Measurements from ENCODE around the gene DYNC1I2.
"Not testable (repeated sequence)": the region's sequence is repeated elsewhere in the genome, so short reads cannot be mapped to it uniquely, and the experiment has no call there.

DYNC1I2 gene

GRCh38 chr2:171771463-171771862 lies 84.2 kb downstream of the DYNC1I2 start:
- H3K4me3 ChIP-seq (ENCODE audit: low read depth, low read length), result no peak overlapping the region
- DNase-seq (ENCODE audit: low read depth, low spot score), result no peak
- TF ChIP-seq, protein P1, sequence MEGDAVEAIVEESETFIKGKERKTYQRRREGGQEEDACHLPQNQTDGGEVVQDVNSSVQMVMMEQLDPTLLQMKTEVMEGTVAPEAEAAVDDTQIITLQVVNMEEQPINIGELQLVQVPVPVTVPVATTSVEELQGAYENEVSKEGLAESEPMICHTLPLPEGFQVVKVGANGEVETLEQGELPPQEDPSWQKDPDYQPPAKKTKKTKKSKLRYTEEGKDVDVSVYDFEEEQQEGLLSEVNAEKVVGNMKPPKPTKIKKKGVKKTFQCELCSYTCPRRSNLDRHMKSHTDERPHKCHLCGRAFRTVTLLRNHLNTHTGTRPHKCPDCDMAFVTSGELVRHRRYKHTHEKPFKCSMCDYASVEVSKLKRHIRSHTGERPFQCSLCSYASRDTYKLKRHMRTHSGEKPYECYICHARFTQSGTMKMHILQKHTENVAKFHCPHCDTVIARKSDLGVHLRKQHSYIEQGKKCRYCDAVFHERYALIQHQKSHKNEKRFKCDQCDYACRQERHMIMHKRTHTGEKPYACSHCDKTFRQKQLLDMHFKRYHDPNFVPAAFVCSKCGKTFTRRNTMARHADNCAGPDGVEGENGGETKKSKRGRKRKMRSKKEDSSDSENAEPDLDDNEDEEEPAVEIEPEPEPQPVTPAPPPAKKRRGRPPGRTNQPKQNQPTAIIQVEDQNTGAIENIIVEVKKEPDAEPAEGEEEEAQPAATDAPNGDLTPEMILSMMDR (IDR thresholded peaks at IDR 0.05; ENCODE audit: low read depth, low read length), result no peak
- in situ Hi-C loops (cut with HindIII; ENCODE audit: low sequenced_read_pairs), result no loop called here

DNA sequence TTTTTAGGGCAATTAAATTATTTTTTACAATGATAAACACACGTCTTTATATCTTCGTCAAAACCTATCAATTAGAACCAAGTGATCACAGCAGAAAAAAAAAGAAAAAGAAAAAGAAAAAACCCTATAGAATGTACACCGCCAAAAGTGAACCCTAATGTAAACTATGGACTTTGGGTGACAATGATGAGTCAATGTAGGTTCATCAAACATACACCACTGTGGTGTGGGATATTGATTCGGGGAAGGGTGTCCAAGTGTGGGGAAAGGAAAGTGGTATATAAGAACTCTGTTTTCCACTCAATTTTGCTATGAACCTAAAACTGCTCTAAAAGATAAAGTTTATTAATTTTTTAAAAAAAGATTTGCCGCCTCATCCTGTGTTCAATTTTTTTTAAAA lies 85.1 kb downstream of the DYNC1I2 start:
- H3K4me3 ChIP-seq (ENCODE audit: low read depth, low read length), result no peak overlapping the region
- TF ChIP-seq, protein P1 (IDR thresholded peaks at IDR 0.05; ENCODE audit: low read depth, low read length), result no peak
- in situ Hi-C loops (cut with HindIII; ENCODE audit: low sequenced_read_pairs), result no loop called here
- DNase-seq (ENCODE audit: low read depth, low spot score), result no peak

DNA sequence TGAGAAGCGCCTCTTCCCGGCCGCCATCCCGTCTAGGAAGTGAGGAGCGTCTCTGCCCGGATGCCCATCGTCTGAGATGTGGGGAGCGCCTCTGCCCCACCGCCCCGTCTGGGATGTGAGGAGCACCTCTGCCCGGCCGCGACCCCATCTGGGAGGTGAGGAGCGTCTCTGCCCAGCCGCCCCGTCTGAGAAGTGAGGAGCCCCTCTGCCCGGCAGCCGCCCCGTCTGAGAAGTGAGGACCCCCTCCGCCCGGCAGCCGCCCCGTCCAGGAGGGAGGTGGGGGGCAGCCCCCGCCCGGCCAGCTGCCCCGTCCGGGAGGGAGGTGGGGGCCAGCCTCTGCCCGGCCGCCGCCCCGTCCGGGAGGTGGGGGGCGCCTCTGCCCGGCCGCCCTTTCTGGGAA lies 87.3 kb downstream of the DYNC1I2 start:
- in situ Hi-C loops (cut with HindIII; ENCODE audit: low sequenced_read_pairs); DNase-seq (ENCODE audit: low read depth, low spot score); H3K4me3 ChIP-seq (ENCODE audit: low read depth, low read length): not testable (repeated sequence)

GRCh38 chr2:171778515-171778914 lies 91.2 kb downstream of the DYNC1I2 start:
- TF ChIP-seq, protein P1 (IDR thresholded peaks at IDR 0.05; ENCODE audit: low read depth, low read length), result no peak
- in situ Hi-C loops (cut with HindIII; ENCODE audit: low sequenced_read_pairs), result no loop called here
- no peak for DNase-seq (ENCODE audit: low read depth, low spot score)
- H3K4me3 ChIP-seq (ENCODE audit: low read depth, low read length), result no peak overlapping the region

GRCh38 chr2:171785450-171785849 lies 98.2 kb downstream of the DYNC1I2 start:
- DNase-seq (ENCODE audit: low read depth, low spot score), result no peak
- in situ Hi-C loops (cut with HindIII; ENCODE audit: low sequenced_read_pairs), result no loop called here
- TF ChIP-seq, protein P1 (IDR thresholded peaks at IDR 0.05; ENCODE audit: low read depth, low read length), result no peak
- H3K4me3 ChIP-seq (ENCODE audit: low read depth, low read length), result no peak overlapping the region

DNA sequence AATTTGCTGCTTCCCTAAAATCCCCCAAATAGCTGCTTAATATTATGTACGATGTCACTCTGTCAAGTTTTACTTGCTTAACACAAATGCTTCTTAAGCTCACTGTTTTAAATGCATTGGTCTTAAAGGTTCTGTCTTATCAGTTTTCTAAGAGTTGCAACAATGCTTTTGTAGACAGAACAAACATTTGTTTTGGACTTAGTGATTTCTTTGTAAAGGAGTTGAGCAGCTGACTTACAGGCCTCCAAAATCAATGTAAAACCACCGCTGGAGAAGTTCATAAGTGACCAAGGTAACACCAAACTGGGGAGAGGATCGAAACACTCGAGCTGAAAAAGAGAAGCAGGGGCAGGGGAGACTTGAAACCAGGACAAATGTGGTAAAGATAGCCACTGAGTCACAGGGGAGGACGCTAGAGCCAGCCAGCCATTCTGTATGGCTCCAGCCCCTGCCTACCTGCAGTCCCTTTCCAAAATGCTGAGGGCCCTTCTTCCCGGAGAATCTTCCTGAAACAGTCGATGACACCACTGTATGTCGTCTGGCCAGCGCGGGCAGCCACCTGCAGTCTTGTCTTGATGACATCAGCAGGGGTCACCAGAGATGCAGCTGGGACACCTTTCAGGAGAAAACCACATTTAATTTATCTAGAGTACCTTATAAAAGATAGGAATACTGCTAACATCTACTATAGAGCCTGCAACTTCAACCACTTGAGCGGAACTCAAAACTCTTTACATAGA lies 100.2 kb downstream of the DYNC1I2 start:
- TF ChIP-seq, protein P1 (IDR thresholded peaks at IDR 0.05; ENCODE audit: low read depth, low read length), result no peak
- no peak for DNase-seq (ENCODE audit: low read depth, low spot score)
- H3K4me3 ChIP-seq (ENCODE audit: low read depth, low read length), result no peak overlapping the region
- in situ Hi-C loops (cut with HindIII; ENCODE audit: low sequenced_read_pairs), result no loop called here

DNA sequence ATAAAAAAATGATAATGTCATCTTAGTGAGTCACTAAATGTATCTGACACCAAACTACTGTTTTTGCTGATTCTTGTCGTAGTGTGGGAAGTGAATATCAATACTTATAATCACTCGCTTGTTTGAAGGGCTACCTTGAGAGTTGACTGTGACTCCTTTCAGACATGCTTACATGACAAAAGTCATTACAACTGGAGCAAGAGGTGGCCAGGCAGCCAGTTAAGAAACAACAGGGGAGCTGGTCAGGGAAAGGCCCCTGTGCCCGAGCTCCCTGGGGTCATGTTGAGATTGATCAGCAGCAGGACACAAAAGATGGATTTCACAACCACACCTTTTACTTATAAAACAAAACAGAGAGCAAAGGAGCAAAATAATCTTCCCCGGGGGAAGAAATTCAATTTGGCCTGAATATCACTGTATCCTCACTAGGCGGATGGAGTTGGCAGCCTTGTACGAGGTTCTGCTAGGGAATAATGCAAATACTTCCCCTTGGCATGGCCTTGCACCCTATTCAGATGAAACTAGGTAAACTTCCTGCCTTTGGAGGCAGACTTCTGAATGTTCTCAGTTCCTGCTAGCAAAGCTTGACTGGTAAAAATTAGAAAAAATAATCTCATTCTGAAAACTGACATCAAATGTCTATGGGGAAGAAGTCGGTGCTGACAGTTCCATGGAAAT lies 101.2 kb downstream of the DYNC1I2 start:
- no peak for DNase-seq (ENCODE audit: low read depth, low spot score)
- TF ChIP-seq, protein P1 (IDR thresholded peaks at IDR 0.05; ENCODE audit: low read depth, low read length), result no peak
- H3K4me3 ChIP-seq (ENCODE audit: low read depth, low read length), result no peak overlapping the region
- in situ Hi-C loops (cut with HindIII; ENCODE audit: low sequenced_read_pairs), result no loop called here
